BLaER1 (cell line): Measurements from ENCODE around the gene BIRC3.
"Not testable (repeated sequence)": the region's sequence is repeated elsewhere in the genome, so short reads cannot be mapped to it uniquely, and the experiment has no call there.

Experiments used
- H3K27ac ChIP-seq: shearing (Covaris generic); formaldehyde crosslinking; 2 replicates; pipeline ENCODE4 v1.8.1; 2022
- H3K27me3 ChIP-seq: shearing (Covaris generic); formaldehyde crosslinking; 2 replicates; pipeline ENCODE4 v1.8.1; 2022
- H3K36me3 ChIP-seq: shearing (Covaris generic); formaldehyde crosslinking; 2 replicates; pipeline ENCODE4 v1.8.1; 2022
- H3K4me1 ChIP-seq: shearing (Covaris generic); formaldehyde crosslinking; 2 replicates; pipeline ENCODE4 v1.8.1; 2022
- H3K4me2 ChIP-seq: shearing (Covaris generic); formaldehyde crosslinking; 2 replicates; pipeline ENCODE4 v1.8.1; 2022
- H3K4me3 ChIP-seq: shearing (Covaris generic); formaldehyde crosslinking; 2 replicates; pipeline ENCODE4 v1.8.1; 2022
- H3K9ac ChIP-seq: shearing (Covaris generic); formaldehyde crosslinking; 2 replicates; pipeline ENCODE4 v1.8.1; 2022
- H3K9me3 ChIP-seq: shearing (Covaris generic); formaldehyde crosslinking; 2 replicates; pipeline ENCODE4 v1.8.1; 2022
- H4K20me1 ChIP-seq: shearing (Covaris generic); formaldehyde crosslinking; 2 replicates; pipeline ENCODE4 v1.8.1; 2022
- Cebpa-rat ChIP-seq: shearing (Covaris generic); IDR thresholded peaks from 2 replicates; pipeline ENCODE4 v1.8.1; 2022

The BIRC3 gene

DNA sequence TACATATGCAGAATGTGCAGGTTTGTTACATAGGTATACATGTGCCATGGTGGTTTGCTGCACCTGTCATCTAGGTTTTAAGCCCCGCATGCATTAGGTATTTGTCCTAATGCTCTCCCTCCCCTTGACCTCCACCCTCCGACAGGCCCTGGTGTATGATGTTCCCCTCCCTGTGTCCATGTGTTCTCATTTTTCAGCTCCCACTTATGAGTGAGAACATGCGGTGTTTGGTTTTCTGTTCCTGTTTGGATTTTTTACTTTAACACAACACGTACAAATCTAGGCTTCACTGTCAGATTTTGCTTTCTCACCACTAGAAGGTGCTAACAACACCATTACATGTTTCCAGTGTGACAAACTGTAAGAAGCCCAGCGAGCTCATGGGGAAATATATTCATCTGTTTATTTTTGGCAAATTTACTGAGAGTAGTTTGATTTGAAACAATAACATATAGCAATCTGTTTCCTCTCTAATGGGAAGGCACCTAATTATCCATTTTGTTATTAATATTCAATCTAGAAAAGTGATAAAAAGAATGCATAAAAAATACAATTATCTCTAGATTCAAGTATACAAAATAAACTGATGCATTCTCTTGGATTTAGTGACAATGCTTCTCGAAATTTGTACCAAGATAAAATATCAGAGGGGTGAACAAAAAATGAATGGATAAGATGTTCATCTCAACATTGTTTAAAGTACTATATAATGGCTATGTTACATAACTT lies 23.2 kb upstream of the BIRC3 start:
- no peak overlapping the region for H3K27ac ChIP-seq
- no peak overlapping the region for H3K4me2 ChIP-seq
- H3K36me3 ChIP-seq: no peaks in the 10 kb centered on the region
- no peaks in the 10 kb centered on the region for H4K20me1 ChIP-seq
- no peak for TF ChIP-seq Cebpa-rat
- no peaks in the 10 kb centered on the region for H3K27me3 ChIP-seq
- H3K4me3 ChIP-seq: no peak overlapping the region
- no peaks in the 10 kb centered on the region for H3K9me3 ChIP-seq
- H3K9ac ChIP-seq: no peak overlapping the region
- no peaks in the 10 kb centered on the region for H3K4me1 ChIP-seq

DNA sequence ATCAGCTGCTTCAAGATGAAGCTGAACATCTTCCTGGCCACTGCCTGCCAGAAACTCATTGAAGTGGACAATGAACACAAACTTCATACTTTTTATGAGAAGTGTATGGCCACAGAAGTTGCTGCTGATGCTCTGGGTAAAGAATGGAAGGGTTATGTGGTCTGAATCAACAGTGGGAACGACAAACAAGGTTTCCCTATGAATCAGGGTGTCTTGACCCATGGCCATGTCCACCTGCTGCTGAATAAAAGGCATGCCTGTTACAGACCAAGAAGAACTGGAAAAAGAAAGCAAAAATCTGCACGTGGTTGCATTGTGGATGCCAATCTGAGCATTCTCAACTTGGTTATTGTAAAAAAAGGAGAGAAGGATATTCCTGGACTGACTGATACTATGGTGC lies 22.2 kb upstream of the BIRC3 start:
- H3K9ac ChIP-seq: no peak overlapping the region
- H3K4me1 ChIP-seq: no peaks in the 10 kb centered on the region
- H3K9me3 ChIP-seq: no peaks in the 10 kb centered on the region
- no peak overlapping the region for H3K4me2 ChIP-seq
- TF ChIP-seq Cebpa-rat: no peak
- no peak overlapping the region for H3K27ac ChIP-seq
- H3K4me3 ChIP-seq: no peak overlapping the region
- H3K27me3 ChIP-seq: no peaks in the 10 kb centered on the region
- H4K20me1 ChIP-seq: no peaks in the 10 kb centered on the region
- no peaks in the 10 kb centered on the region for H3K36me3 ChIP-seq

DNA sequence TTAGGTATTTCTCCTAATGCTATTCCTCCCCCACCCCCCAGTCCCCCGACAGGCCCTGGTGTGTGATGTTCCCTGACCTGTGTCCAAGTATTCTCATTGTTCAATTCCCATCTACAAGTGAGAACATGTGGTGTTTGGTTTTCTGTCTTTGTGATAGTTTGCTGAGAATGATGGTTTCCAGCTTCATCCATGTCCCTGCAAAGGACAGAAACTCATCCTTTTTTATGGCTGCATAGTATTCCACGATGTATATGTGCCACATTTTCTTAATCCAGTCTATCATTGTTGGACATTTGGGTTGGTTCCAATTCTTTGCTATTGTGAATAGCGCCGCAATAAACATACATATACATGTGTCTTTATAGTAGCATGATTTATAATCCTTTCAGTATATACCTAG lies 20.5 kb upstream of the BIRC3 start:
- not testable (repeated sequence) for H3K4me3 ChIP-seq, H3K27me3 ChIP-seq, H3K9ac ChIP-seq, H3K4me2 ChIP-seq, H3K9me3 ChIP-seq, H3K36me3 ChIP-seq, H3K4me1 ChIP-seq, H4K20me1 ChIP-seq, H3K27ac ChIP-seq

DNA sequence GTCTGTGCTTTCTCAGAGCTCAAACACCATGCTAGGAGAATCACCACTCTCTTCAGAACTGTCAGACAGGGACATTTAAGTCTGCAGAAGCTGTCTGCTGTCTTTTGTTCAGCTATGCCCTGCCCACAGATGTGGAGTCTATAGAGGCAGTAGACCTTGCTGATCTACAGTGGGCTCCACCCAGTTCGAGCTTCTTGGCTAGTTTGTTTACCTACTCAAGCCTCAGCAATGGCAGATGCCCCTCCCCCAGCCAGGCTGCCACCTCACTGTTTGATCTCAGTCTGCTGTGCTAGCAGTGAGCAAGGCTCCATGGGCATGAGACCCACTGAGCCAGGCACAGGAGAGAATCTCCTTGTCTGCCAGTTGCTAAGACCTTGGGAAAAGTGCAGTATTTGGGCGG lies 16.4 kb upstream of the BIRC3 start:
- H3K4me3 ChIP-seq, H3K9ac ChIP-seq, H3K4me1 ChIP-seq, H3K36me3 ChIP-seq, H3K27ac ChIP-seq, H3K27me3 ChIP-seq, H3K4me2 ChIP-seq, H4K20me1 ChIP-seq: not testable (repeated sequence)
- peaks cover 21% of the 10 kb centered on the region for H3K9me3 ChIP-seq

DNA sequence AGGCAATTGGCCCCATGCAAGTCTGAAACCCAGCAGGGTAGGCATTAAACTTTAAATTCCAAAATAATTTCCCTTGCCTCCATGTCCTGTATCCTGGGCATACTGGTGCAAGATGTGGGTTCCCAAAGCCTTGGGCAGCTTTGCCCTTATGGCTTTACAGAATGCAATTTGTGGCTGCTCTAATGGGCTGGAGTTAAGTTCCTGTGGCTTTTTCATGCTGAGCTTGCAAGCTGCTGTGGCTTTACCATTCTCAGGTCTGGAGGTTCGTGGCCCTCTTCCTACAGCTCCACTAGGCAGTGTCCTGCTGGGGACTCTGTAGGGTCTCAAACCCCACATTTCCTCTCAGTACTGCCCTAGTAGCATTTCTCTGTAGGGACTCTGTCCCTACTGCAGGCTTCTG lies 15.0 kb upstream of the BIRC3 start:
- H3K9ac ChIP-seq: no peak overlapping the region
- no peaks in the 10 kb centered on the region for H3K27me3 ChIP-seq
- peaks cover 21% of the 10 kb centered on the region for H3K9me3 ChIP-seq
- H3K36me3 ChIP-seq: no peaks in the 10 kb centered on the region
- H3K4me2 ChIP-seq: no peak overlapping the region
- no peak overlapping the region for H3K4me3 ChIP-seq
- peaks cover 7% of the 10 kb centered on the region; the same call in 1 of the 2 replicates for H3K4me1 ChIP-seq
- H4K20me1 ChIP-seq: no peaks in the 10 kb centered on the region
- TF ChIP-seq Cebpa-rat: no peak
- no peak overlapping the region for H3K27ac ChIP-seq

DNA sequence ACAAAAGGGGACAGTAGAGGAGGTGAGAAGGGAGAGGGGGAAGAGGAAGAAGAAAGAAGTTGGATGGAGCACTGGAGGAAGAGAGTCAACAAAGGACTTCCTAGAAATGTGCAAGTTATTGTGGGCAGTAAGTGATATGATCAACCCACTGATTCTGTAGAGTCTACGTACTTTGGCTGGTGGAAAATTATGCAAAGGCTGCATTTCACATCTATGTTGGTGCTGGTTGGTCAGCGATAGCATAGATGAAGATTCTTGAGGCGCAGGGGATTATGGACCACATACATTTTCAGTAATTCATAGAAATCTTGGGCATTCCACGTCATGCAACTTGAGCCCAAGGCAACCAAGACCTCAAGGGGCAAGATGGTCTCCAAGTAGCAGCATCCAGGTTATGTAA lies 12.6 kb upstream of the BIRC3 start:
- no peak overlapping the region for H3K4me2 ChIP-seq
- H3K4me3 ChIP-seq: no peak overlapping the region
- peaks cover 21% of the 10 kb centered on the region for H3K9me3 ChIP-seq
- peaks cover 7% of the 10 kb centered on the region; the same call in 1 of the 2 replicates for H3K4me1 ChIP-seq
- no peaks in the 10 kb centered on the region for H4K20me1 ChIP-seq
- no peak for TF ChIP-seq Cebpa-rat
- H3K27ac ChIP-seq: no peak overlapping the region
- H3K9ac ChIP-seq: no peak overlapping the region
- H3K36me3 ChIP-seq: no peaks in the 10 kb centered on the region
- no peaks in the 10 kb centered on the region for H3K27me3 ChIP-seq

DNA sequence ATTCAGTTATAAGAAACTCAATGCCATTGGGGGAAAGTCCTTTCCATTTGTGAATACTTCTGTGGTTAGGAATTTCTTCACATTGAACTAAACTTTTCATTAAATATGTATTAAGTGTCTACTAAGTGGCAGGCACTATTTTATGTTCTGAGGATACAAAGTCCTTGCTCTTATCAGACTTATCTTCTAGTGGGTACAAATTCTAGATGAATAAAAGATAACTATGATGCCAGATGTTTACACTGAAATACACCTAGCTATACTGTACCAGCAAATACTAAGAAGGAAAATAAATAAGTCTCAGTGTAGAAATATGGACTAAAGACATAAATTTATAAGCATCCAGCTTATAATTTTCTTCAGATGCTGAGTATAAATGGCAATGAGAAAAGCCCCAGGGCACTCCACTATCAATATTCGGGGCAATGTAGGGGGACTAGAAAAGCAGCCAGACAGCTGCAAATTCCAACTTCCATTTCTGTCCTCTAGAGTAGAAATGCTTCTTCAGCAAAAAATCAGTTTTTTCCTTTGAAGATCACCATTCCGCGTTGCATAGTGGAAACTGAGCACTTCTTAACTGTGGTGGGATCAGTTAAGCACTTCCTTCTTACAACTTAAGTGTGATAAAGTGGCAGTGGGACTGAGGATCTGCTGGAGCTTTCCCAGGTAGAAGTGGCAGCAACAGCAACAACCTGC lies 11.8 kb upstream of the BIRC3 start:
- Histone ChIP-seq H3K9me3 (peaks cover 24% of the 10 kb centered on the region), H3K27ac (no peak overlapping the region), H3K4me3 (no peak overlapping the region), H4K20me1 (no peaks in the 10 kb centered on the region), H3K4me1 (peaks cover 7% of the 10 kb centered on the region; the same call in 1 of the 2 replicates), H3K36me3 (no peaks in the 10 kb centered on the region), H3K9ac (no peak overlapping the region), H3K4me2 (no peak overlapping the region), H3K27me3 (no peaks in the 10 kb centered on the region)
- no peak for TF ChIP-seq Cebpa-rat

DNA sequence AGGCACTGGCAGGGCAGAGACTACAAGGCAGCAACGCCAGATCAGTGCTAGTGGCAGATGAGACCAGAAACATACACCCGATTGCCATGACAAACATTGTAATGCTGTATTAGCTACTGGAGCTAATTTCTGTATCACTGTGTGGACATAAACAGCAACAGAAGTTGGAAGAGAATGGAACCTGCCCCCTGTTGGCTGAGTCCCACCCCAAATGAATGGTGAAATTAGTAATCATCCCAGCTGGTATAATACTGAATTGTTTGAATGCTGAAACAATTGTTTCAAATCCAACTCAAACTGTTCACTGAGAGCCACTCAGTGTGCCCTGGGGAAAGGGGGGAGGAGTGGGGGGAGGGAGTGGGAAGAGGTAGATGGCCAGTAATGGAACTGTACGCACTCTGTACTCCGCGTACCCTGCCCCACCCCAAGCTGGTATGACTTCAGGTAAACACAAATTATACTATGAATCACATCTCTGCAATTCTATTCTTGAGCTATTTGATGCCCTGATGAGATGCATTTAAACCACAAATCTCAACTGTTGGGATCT lies 11.2 kb upstream of the BIRC3 start:
- H3K27ac ChIP-seq: no peak overlapping the region
- TF ChIP-seq Cebpa-rat: no peak
- peaks cover 7% of the 10 kb centered on the region; the same call in 1 of the 2 replicates for H3K4me1 ChIP-seq
- H3K36me3 ChIP-seq: no peaks in the 10 kb centered on the region
- no peaks in the 10 kb centered on the region for H3K27me3 ChIP-seq
- peaks cover 24% of the 10 kb centered on the region for H3K9me3 ChIP-seq
- H3K4me3 ChIP-seq: no peak overlapping the region
- H4K20me1 ChIP-seq: no peaks in the 10 kb centered on the region
- H3K9ac ChIP-seq: no peak overlapping the region
- H3K4me2 ChIP-seq: no peak overlapping the region

DNA sequence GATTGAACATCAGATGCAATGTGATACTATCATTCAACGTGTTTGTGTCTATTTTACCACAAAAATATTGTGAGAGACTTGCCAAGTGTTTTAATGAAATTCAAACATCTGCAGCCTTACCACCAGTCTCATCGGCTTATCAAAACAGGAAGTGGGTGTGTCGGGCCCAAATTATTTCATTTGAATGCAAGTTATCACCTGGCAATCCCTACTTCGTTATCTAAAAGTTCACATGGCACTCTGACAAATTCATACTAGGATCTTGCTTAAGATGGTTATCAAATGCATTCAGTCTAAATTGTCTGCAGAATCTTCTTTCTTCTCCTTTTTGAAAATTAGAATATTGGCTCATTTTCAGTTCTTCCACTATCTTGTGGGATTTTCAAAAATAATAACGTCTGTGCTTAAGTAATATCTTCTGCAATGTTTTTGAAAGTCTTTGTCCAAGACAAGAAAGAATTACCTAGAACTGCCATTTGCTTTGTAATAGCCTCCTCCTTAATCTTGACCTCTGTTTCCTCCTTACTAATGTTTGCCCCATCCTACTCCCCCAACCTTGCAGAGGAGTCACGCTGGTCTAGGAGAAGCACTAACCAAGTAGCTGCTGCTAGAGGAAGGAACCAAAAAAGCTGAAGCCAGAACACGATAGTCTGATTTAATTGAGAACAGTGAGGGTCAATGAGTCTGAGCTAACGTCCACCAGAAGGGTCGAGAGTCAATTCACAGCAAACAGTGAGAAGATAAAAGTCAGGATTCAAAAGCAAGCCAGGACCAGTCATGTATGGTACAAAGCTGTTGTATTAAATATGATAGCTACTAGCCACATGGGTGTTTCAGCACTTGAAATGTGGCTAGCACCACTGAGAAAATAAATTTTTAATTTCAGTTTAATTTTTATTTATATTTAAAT lies 10.2 kb upstream of the BIRC3 start:
- no peak overlapping the region for H3K27ac ChIP-seq
- no peak for TF ChIP-seq Cebpa-rat
- H3K4me1 ChIP-seq: peaks cover 7% of the 10 kb centered on the region; the same call in 1 of the 2 replicates
- no peaks in the 10 kb centered on the region for H3K36me3 ChIP-seq
- no peak overlapping the region for H3K4me3 ChIP-seq
- H3K4me2 ChIP-seq: no peak overlapping the region
- peaks cover 17% of the 10 kb centered on the region for H3K9me3 ChIP-seq
- H3K9ac ChIP-seq: no peak overlapping the region
- no peaks in the 10 kb centered on the region for H4K20me1 ChIP-seq
- no peaks in the 10 kb centered on the region for H3K27me3 ChIP-seq

DNA sequence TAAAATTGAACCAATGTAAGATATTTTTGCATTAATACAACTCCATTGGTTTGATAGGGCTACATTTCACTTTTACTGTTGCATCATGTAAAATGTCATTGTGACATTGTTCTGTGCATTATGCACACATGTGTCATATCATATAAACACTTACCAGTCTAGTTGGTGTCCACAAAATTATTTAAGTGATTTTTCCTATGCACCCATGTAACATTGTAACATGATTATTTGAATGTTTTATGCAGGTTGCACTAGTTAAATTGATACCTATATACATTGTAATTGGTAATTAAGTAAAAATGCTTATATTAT lies 9.6 kb upstream of the BIRC3 start:
- Histone ChIP-seq H3K9me3 (peaks cover 11% of the 10 kb centered on the region), H3K36me3 (no peaks in the 10 kb centered on the region), H3K9ac (no peak overlapping the region), H3K27ac (no peak overlapping the region), H4K20me1 (no peaks in the 10 kb centered on the region), H3K27me3 (no peaks in the 10 kb centered on the region), H3K4me2 (no peak overlapping the region), H3K4me3 (no peak overlapping the region), H3K4me1 (peaks cover 9% of the 10 kb centered on the region)
- no peak for TF ChIP-seq Cebpa-rat
